ENCODE data around the gene B3GNT5. TPM values are rescaled to one million over a fixed set of nuclear protein-coding genes. Genes with fewer than 3 reads are reported as not detected.

The B3GNT5 gene
- total RNA-seq, 1 donor from 2014 or later = 0.70 TPM

- no peak for DNase-seq (ENCODE audit: low spot score)
- no peak for ATAC-seq
These were observed 12.1 kb downstream of the B3GNT5 start for GRCh38 chr3:183265157-183265642.

GRCh38 chr3:183265834-183266417, 12.9 kb downstream of the B3GNT5 start:
- no peak for DNase-seq (ENCODE audit: low spot score)
- ATAC-seq = peak; percentile 84

GRCh38 chr3:183266454-183266853, 13.4 kb downstream of the B3GNT5 start:
- ATAC-seq = no peak

GRCh38 chr3:183267140-183267539, 14.1 kb downstream of the B3GNT5 start:
- no peak for ATAC-seq

More at GRCh38 chr3:183266454-183266853, 13.4 kb downstream of the B3GNT5 start:
- DNase-seq (ENCODE audit: low spot score) = no peak

GRCh38 chr3:183268366-183268765, 15.3 kb downstream of the B3GNT5 start:
- ATAC-seq = no peak
- DNase-seq (ENCODE audit: low spot score) = no peak

More at GRCh38 chr3:183267140-183267539, 14.1 kb downstream of the B3GNT5 start:
- no peak for DNase-seq (ENCODE audit: low spot score)

GRCh38 chr3:183269345-183269744, 16.3 kb downstream of the B3GNT5 start:
- no peak for DNase-seq (ENCODE audit: low spot score)
- no peak for ATAC-seq

- no peak for ATAC-seq
- no peak for DNase-seq (ENCODE audit: low spot score)
These were observed 17.3 kb downstream of the B3GNT5 start for GRCh38 chr3:183270344-183270743.

- ATAC-seq (no peak), DNase-seq (ENCODE audit: low spot score) (no peak)
These were observed 19.1 kb downstream of the B3GNT5 start for GRCh38 chr3:183272142-183272541.

- DNase-seq (ENCODE audit: low spot score) (no peak), ATAC-seq (no peak)
These were observed 19.7 kb downstream of the B3GNT5 start for GRCh38 chr3:183272791-183273190.

GRCh38 chr3:183274609-183275008, 21.6 kb downstream of the B3GNT5 start:
- ATAC-seq (no peak), DNase-seq (ENCODE audit: low spot score) (no peak)

GRCh38 chr3:183275418-183275817, 22.4 kb downstream of the B3GNT5 start:
- DNase-seq (ENCODE audit: low spot score) (no peak), ATAC-seq (no peak)

- ATAC-seq = no peak
- DNase-seq (ENCODE audit: low spot score) = no peak
These were observed 22.9 kb downstream of the B3GNT5 start for GRCh38 chr3:183275937-183276336.

- DNase-seq (ENCODE audit: low spot score) (no peak), ATAC-seq (no peak)
These were observed 24.2 kb downstream of the B3GNT5 start for GRCh38 chr3:183277260-183277659.

GRCh38 chr3:183278479-183279088, 25.5 kb downstream of the B3GNT5 start:
- no peak for DNase-seq (ENCODE audit: low spot score)
- no peak for ATAC-seq

GRCh38 chr3:183279371-183279770, 26.3 kb downstream of the B3GNT5 start:
- DNase-seq (ENCODE audit: low spot score) (no peak), ATAC-seq (no peak)

GRCh38 chr3:183281126-183281797, 28.2 kb downstream of the B3GNT5 start:
- DNase-seq (ENCODE audit: low spot score) (no peak), ATAC-seq (no peak)

GRCh38 chr3:183283886-183284285, 30.8 kb downstream of the B3GNT5 start:
- ATAC-seq (no peak), DNase-seq (ENCODE audit: low spot score) (no peak)

GRCh38 chr3:183284570-183284969, 31.5 kb downstream of the B3GNT5 start:
- ATAC-seq (no peak), DNase-seq (ENCODE audit: low spot score) (no peak)

GRCh38 chr3:183285318-183285717, 32.3 kb downstream of the B3GNT5 start:
- ATAC-seq (no peak), DNase-seq (ENCODE audit: low spot score) (no peak)

- ATAC-seq (peak; percentile 72), DNase-seq (ENCODE audit: low spot score) (peak; percentile 59)
These were observed 32.9 kb downstream of the B3GNT5 start for GRCh38 chr3:183285828-183286457.

GRCh38 chr3:183287301-183287971, 34.4 kb downstream of the B3GNT5 start:
- no peak for ATAC-seq

More at GRCh38 chr3:183287301-183287971, 34.4 kb downstream of the B3GNT5 start:
- DNase-seq (ENCODE audit: low spot score) = no peak
